Smooth muscle cell (in vitro differentiated cells): ENCODE results near the gene LGALSL. TPM values are rescaled to one million over a fixed set of nuclear protein-coding genes. Genes with fewer than 3 reads are reported as not detected.

Source experiments
- DNase-seq: peaks from one replicate; lab custom pipeline; 2025; ENCODE audit not compliant: unreplicated experiment; lab: John Stamatoyannopoulos, UW
- H2AFZ ChIP-seq: fragments of 200-600 bp; sonication (generic); 2 replicates; pipeline ENCODE4 v1.6.0; 2016; ENCODE audit warnings: antibody characterized with exemption, low read depth, mild to moderate bottlenecking
- H3F3A ChIP-seq: fragments of 200-600 bp; sonication (generic); 2 replicates; pipeline ENCODE4 v1.6.0; 2017; ENCODE audit warnings: antibody characterized with exemption, low read depth
- H3K27ac ChIP-seq: fragments of 200-600 bp; sonication (generic); 2 replicates; pipeline ENCODE4 v1.5.1; 2016; ENCODE audit warnings: low read depth, mild to moderate bottlenecking
- H3K27me3 ChIP-seq: fragments of 200-600 bp; sonication (generic); 2 replicates; pipeline ENCODE4 v1.6.1; 2016; ENCODE audit warnings: low read depth, mild to moderate bottlenecking
- H3K36me3 ChIP-seq: fragments of 200-600 bp; sonication (generic); 2 replicates; pipeline ENCODE4 v1.5.1; 2016; ENCODE audit warnings: low read depth
- H3K4me1 ChIP-seq: fragments of 200-600 bp; sonication (generic); 2 replicates; pipeline ENCODE4 v1.5.1; 2016; ENCODE audit warnings: low read depth
- H3K4me2 ChIP-seq: fragments of 200-600 bp; sonication (generic); 2 replicates; pipeline ENCODE4 v1.6.0; 2016; ENCODE audit warnings: mild to moderate bottlenecking
- H3K4me3 ChIP-seq: fragments of 200-600 bp; sonication (generic); 2 replicates; pipeline ENCODE4 v1.5.1; 2016; ENCODE audit warnings: mild to moderate bottlenecking
- H3K79me2 ChIP-seq: fragments of 200-600 bp; sonication (generic); 2 replicates; pipeline ENCODE4 v1.6.0; 2016; ENCODE audit warnings: low read depth, mild to moderate bottlenecking
- H3K9ac ChIP-seq: fragments of 200-600 bp; sonication (generic); 2 replicates; pipeline ENCODE4 v1.6.0; 2016; ENCODE audit warnings: low read depth
- H3K9me3 ChIP-seq: fragments of 200-600 bp; sonication (generic); replicated peaks from 2 replicates; pipeline ENCODE4 v1.5.1; 2016; ENCODE audit warnings: low read depth
- H4K20me1 ChIP-seq: fragments of 200-600 bp; sonication (generic); 2 replicates; pipeline ENCODE4 v1.6.0; 2016; ENCODE audit warnings: low read depth
- CTCF ChIP-seq: fragments of 200-600 bp; sonication (generic); IDR thresholded peaks from 2 replicates; pipeline ENCODE4 v1.5.1; 2017; ENCODE audit warnings: borderline replicate concordance, mild to moderate bottlenecking, antibody characterized with exemption; ENCODE audit not compliant: insufficient read depth, poor library complexity, severe bottlenecking
- WGBS: methylation state at CpG from one replicate; pipeline ENCODE4 v1.1.7; 2016; ENCODE audit warnings: low lambda C conversion rate; 5-methylcytosine and 5-hydroxymethylcytosine counted together
- polyA plus RNA-seq: library from polyadenylated mRNA; unstranded; fragments of >200 nt; fragmentation: Nextera tagmentation; extraction: Ambion mirVana; gene quantifications from 2 replicates; pipeline ENCODE4 v1.2.1, GENCODE V29; 2016
- total RNA-seq: library from RNA; depleted of rRNA; stranded (reverse); fragments of >200 nt; gene quantifications from 2 replicates; pipeline ENCODE4 v1.2.3, GENCODE V29; 2014

The LGALSL gene
- total and polyA plus RNA-seq, 2 experiments from 2014 or later = 8.1 to 13.9 TPM

- no peak for DNase-seq
- H3K27me3 ChIP-seq = peaks cover 13% of the 10 kb centered on the region
- no peak overlapping the region for H2AFZ ChIP-seq
- H3K4me2 ChIP-seq = no peak overlapping the region
- no peak for TF ChIP-seq CTCF
- no peak overlapping the region for H3K4me3 ChIP-seq
- no peaks in the 10 kb centered on the region for H4K20me1 ChIP-seq
- H3K27ac ChIP-seq = no peak overlapping the region
- WGBS = 88% methylated on average over 2 of the region's 2 CpGs
- H3K79me2 ChIP-seq = no peaks in the 10 kb centered on the region
- no peaks in the 10 kb centered on the region for H3K9me3 ChIP-seq
- peaks cover 23% of the 10 kb centered on the region for H3K4me1 ChIP-seq
- no peaks in the 10 kb centered on the region for H3K36me3 ChIP-seq
- H3K9ac ChIP-seq = no peak overlapping the region
- H3F3A ChIP-seq = no peaks in the 10 kb centered on the region
Observed at GRCh38 chr2:64406407-64406774, 47.6 kb upstream of the LGALSL start.

- no peak overlapping the region for H3K27ac ChIP-seq
- no peak overlapping the region for H3K4me3 ChIP-seq
- peaks cover 24% of the 10 kb centered on the region for H3K27me3 ChIP-seq
- no peaks in the 10 kb centered on the region for H3K9me3 ChIP-seq
- no peak for TF ChIP-seq CTCF
- 97% methylated on average over 3 of the region's 3 CpGs for WGBS
- H3K9ac ChIP-seq = no peak overlapping the region
- no peak overlapping the region for H2AFZ ChIP-seq
- no peaks in the 10 kb centered on the region for H3K79me2 ChIP-seq
- H3K4me1 ChIP-seq = peaks cover 16% of the 10 kb centered on the region
- DNase-seq = no peak
- H4K20me1 ChIP-seq = no peaks in the 10 kb centered on the region
- no peaks in the 10 kb centered on the region for H3K36me3 ChIP-seq
- H3K4me2 ChIP-seq = no peak overlapping the region
- H3F3A ChIP-seq = no peaks in the 10 kb centered on the region
Observed at GRCh38 chr2:64408031-64408430, 45.9 kb upstream of the LGALSL start.

GRCh38 chr2:64410671-64411070, 43.3 kb upstream of the LGALSL start:
- Histone ChIP-seq H3F3A (no peaks in the 10 kb centered on the region), H3K9me3 (no peaks in the 10 kb centered on the region), H3K79me2 (no peaks in the 10 kb centered on the region), H2AFZ (no peak overlapping the region), H3K27me3 (peaks cover 24% of the 10 kb centered on the region), H4K20me1 (no peaks in the 10 kb centered on the region), H3K9ac (no peak overlapping the region), H3K27ac (no peak overlapping the region), H3K36me3 (no peaks in the 10 kb centered on the region), H3K4me1 (no peaks in the 10 kb centered on the region), H3K4me2 (no peak overlapping the region), H3K4me3 (no peak overlapping the region)
- DNase-seq = no peak
- WGBS = 79% methylated on average over 1 of the region's 1 CpG
- TF ChIP-seq CTCF = no peak

- 92% methylated on average over 4 of the region's 4 CpGs for WGBS
Observed at GRCh38 chr2:64412671-64413070, 41.3 kb upstream of the LGALSL start.

More at GRCh38 chr2:64412671-64413070, 41.3 kb upstream of the LGALSL start:
- H3K36me3 ChIP-seq = no peaks in the 10 kb centered on the region
- H2AFZ ChIP-seq = no peak overlapping the region
- H3K27ac ChIP-seq = no peak overlapping the region
- H3K4me2 ChIP-seq = no peak overlapping the region
- H3F3A ChIP-seq = no peaks in the 10 kb centered on the region
- no peaks in the 10 kb centered on the region for H3K9me3 ChIP-seq
- no peak overlapping the region for H3K9ac ChIP-seq
- H3K4me1 ChIP-seq = no peaks in the 10 kb centered on the region
- no peaks in the 10 kb centered on the region for H3K79me2 ChIP-seq
- H3K4me3 ChIP-seq = no peak overlapping the region
- no peaks in the 10 kb centered on the region for H4K20me1 ChIP-seq
- no peak for TF ChIP-seq CTCF
- peaks cover 24% of the 10 kb centered on the region for H3K27me3 ChIP-seq
- no peak for DNase-seq
